NOMO-1 treated with DMSO at 0.1 percent for 48 hours (cell line): ENCODE measurements around the gene YBEY.
A peak's percentile ranks its signal among the peaks of the same experiment; 100 is the strongest.

Experiments
- DNase-seq: peaks from one replicate; lab custom pipeline; 2025; ENCODE audit not compliant: unreplicated experiment; lab: John Stamatoyannopoulos, UW

The YBEY gene

GRCh38 chr21:46325073-46325912, 39.2 kb downstream of the YBEY start:
- DNase-seq = peak; percentile 19

- no peak for DNase-seq
These were observed 40.1 kb downstream of the YBEY start for GRCh38 chr21:46326110-46326703.

- no peak for DNase-seq
These were observed 41.6 kb downstream of the YBEY start for GRCh38 chr21:46327711-46328110.

DNA sequence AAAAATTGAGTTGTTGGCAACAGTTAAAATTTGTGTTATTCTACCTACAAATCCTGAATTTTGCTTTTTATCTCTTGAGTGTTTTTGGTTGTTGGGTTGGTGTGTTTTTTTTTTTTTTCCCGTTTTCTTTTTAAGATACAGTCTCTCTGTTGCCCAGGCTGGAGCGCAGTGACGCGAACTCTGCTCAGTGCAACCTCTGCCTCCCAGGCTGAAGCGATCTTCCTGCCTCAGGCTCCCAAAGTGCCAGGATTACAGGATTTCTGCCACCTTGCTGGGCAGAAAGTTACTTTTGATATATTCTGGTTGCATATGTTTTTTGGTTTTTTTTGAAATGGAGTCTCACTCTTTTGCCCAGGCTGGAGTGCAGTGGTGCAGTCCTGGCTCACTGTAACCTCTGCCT, 42.0 kb downstream of the YBEY start:
- no peak for DNase-seq

- DNase-seq = no peak
These were observed 43.7 kb downstream of the YBEY start for GRCh38 chr21:46329796-46330195.

GRCh38 chr21:46334351-46335140, 48.4 kb downstream of the YBEY start:
- no peak for DNase-seq

DNA sequence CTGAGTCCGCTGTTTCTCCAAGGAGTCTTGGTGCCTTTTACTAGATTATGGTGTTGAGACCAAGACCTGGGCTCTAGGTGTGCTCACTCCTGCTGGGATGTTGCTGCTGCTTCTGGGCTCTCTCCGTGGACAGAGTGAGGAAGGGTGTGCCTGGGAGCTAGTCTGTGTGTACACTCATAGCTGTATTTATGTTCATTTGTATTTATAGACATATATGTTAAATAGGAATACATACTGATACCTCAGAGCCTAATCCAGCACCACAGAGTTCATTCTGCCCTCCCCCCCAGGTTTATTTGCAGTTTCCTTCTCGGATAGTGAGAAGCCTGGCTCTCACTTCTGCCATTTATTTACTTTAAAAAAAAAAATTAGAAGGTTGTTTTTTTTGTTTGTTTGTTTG, 50.5 kb downstream of the YBEY start:
- DNase-seq = no peak

- DNase-seq = no peak
These were observed 54.9 kb downstream of the YBEY start for GRCh38 chr21:46340998-46341397.

DNA sequence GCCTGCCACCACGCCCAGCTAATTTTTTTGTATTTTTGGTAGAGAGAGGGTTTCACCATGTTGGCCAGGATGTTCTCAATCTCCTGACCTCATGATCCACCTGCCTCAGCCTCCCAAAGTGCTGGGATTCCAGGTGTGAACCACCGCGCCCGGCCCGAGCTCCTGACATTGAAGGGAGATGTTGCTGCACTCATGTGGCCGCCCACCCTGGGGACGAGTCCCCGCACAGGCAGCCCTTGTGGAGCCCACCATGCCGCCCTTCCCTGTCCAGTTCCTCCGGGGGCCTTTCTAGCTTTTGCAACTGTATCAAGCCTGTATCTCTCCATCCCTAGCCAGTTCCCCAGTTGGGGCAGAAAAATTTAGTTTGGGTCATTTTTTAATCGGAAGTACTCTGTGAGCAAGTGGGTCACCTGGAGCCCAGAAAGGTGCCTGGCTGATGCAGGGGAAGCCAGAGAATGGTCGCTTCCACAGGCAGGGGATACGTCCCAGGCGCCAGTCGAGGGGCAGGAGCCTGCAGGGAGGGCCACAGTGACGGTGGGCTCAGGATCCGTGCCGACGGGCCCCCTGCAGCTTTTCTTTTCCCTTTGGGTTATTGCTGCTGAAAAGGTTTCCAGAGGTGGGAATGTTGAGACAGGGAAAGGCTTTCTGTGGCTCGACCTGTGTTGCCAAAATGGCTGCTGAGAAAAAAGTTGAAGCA, 58.2 kb downstream of the YBEY start:
- no peak for DNase-seq

DNA sequence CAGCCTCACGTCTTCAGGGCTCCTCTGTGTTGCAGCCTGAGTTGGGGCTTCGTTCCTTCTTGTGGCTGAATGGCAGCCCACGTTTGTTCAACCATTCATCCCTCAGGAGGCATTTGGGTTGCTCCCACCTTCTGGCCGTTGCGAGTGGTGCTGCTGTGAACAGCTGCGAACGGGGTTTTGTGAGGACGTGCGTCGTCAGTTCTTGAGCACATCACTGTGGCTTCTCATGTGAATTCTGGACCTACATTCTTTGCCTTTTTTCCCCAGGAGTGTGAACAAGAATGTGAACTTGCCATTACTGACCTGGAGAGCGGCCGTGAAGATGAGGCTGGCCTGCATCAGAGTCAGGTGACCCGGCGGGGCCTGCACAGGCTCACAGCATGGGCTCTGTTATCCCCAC, 59.7 kb downstream of the YBEY start:
- DNase-seq = no peak

DNA sequence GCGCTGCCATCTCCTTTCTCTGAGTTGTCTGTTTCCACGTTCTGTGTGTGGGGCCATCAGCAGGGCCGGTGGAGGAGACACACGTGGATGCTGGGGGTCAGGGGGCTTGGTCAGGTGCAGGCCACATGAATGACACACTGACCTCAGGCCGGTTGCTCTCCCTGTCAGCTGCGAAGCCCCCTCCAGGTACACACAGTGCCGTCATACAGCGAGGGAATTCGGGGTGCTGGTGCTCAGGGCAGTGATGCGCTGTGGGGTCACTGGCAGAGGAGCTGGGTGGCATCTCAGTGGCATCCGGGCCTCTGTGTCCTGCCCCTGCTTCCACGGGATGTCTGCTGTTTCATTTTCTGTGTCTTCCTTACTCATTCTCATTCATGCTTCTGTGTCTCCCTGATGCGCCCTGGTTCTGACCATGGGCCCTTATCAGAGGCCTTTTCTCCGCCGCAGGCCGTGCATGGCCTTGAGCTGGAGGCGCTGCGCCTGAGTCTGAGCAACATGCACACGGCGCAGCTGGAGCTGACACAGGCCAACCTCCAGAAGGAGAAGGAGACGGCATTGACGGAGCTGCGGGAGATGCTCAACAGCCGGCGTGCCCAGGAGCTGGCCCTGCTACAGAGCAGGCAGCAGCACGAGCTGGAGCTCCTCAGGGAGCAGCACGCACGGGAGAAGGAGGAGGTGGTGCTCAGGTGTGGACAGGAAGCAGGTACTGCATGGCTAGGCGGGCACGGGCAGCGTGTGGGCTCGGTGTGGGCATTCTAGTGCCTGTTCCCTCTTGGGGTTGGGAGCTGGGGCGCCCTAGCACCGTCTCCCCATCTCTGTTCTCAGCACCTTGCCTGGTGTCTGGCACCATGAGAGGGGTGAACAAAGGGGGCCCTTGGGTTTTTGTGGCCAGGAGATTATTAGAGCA, 60.4 kb downstream of the YBEY start:
- no peak for DNase-seq

DNA sequence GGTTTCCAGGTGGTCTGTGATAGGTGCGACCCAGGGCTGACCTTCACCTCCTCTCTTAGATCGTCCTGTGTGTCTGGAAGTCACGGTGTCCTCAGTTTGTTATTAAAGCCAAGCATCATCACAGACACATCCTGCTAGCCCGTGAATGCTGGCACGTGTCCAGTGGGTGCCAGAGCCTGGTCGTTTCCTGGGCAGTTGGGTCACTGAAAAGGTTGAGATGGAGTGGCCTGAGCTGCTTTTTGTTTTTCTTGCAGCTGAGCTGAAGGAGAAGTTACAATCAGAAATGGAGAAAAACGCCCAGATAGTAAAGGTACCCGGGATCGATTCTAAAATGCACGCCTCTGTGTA, 61.0 kb downstream of the YBEY start:
- no peak for DNase-seq
